Breast epithelium (tissue), 4 donors: ENCODE data around the gene LENG1. TPM values are rescaled to one million over a fixed set of nuclear protein-coding genes. Genes with fewer than 3 reads are reported as not detected.
"Not testable (repeated sequence)": the region's sequence is repeated elsewhere in the genome, so short reads cannot be mapped to it uniquely, and the experiment has no call there.

Experiments
- DNase-seq, 2 donors: peaks; one replicate each; pipeline ENCODE4 v3.0.0-alpha.2; 2019; ENCODE audit warnings: low spot score in 2 of 2
- H3K27ac ChIP-seq, 2 donors: fragments of 200-600 bp; sonication (generic) in 1 of 2; one replicate each; pipeline ENCODE4 v1.5.1; 2016 to 2019; ENCODE audit warnings: mild to moderate bottlenecking in 1 of 2
- H3K27me3 ChIP-seq, 2 donors: fragments of 200-600 bp; sonication (generic) in 1 of 2; one replicate each; pipeline versions ENCODE4 v1.5.1 to v1.6.0; 2017 to 2019; ENCODE audit warnings: control low read depth in 1 of 2, mild to moderate bottlenecking in 1 of 2
- H3K36me3 ChIP-seq: fragments of 200-600 bp; one replicate; pipeline ENCODE4 v1.5.1; 2019
- H3K4me1 ChIP-seq, 2 donors: fragments of 200-600 bp; sonication (generic); one replicate each; pipeline ENCODE4 v1.5.1; 2016 to 2019; ENCODE audit warnings: control low read depth in 1 of 2
- H3K4me3 ChIP-seq, 3 donors: fragments of 200-600 bp; sonication (generic); 1 replicate in 2 of 3; 2 replicates in 1 of 3; pipeline ENCODE4 v1.5.1; 2016 to 2019; ENCODE audit warnings: mild to moderate bottlenecking in 3 of 3, moderate library complexity in 2 of 3
- H3K9me3 ChIP-seq, 2 donors: fragments of 200-600 bp; sonication (generic) in 1 of 2; one replicate each; pipeline ENCODE4 v1.5.1; 2016 to 2019; ENCODE audit warnings: control low read depth in 1 of 2
- POLR2A ChIP-seq: fragments of 450-650 bp; IDR thresholded peaks from one replicate; pipeline ENCODE4 v1.6.1; 2016; ENCODE audit warnings: antibody characterized with exemption, mild to moderate bottlenecking, moderate library complexity
- POLR2AphosphoS5 ChIP-seq, 3 donors: sonication (generic); formaldehyde crosslinking; IDR thresholded peaks; one replicate each; pipeline ENCODE4 v1.6.1; 2017; ENCODE audit warnings: antibody characterized with exemption in 3 of 3
- intact Hi-C: fragments of 100-400 bp; cut with DNase I; formaldehyde crosslinking; loops from one replicate; pipeline ENCODE4 v1.15.1; 2023; ENCODE audit warnings: low total_unique reads
- total RNA-seq, 3 donors: library from RNA; depleted of rRNA; stranded (reverse); fragments of >200 nt; gene quantifications; one replicate each; pipeline ENCODE4 v1.1.0, GENCODE V29; 2016
- TF ChIP-seq, protein P1 (sequence below), 3 donors: fragments of 450-650 bp; IDR thresholded peaks; one replicate each; pipeline ENCODE4 v1.5.1; 2016 to 2017; ENCODE audit warnings: antibody characterized with exemption in 3 of 3, mild to moderate bottlenecking in 3 of 3, moderate library complexity in 3 of 3

LENG1 gene
- total RNA-seq, 3 donors from 2014 or later, result 6.4 to 8.5 (median 8.0) TPM

DNA sequence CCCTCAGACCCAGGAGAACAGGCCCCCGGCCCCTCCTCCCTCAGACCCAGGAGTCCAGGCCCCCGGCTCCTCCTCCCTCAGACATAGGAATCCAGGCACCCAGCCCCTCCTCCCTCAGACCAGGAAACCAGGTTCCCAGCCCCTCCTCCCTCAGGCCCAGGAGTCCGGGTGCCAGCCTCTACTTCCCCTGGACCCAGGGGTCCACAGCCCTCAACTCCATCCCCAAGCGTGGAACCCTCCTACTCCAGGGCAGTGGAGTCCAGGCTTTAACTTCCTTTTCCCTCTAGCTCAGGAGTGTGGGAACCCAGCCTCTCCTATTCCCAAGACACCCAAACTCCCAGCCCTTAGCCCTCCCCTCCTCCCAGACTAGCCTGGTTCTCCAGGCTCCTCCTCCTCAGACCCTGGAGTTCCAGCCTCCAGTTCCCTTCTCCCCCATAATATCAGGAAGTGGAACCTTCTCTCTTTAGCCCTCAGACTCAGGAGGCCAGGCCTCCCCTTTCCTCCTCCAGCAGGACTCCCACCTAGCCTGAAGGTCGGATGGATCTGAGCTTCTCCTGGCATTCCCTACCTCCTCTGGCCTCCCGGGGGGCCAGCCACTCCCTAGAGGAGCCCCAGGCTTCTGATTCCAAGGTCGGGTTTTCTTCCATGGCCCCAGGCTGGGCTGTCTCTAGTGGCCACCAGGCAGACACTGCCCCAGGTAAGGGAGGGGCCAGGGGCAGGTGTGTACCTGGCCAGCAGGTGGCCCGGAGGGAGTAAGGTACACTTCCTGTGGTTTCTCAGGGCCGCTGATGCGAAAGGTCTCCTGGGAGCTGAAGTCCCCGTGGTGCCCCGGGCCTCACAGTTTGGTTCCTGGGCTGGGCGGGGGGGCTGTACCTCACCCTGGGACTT is 13.2 kb upstream of the LENG1 start, which contains the start of gene TMC4:
TSS of gene TMC4 (minus strand) at position 690 of the 888 bp plus-strand sequence. CDS start at position 647, 43 bp downstream.
- no peaks in the 10 kb centered on the region for H3K4me1 ChIP-seq
- H3K9me3 ChIP-seq, result no peaks in the 10 kb centered on the region
- no peaks in the 10 kb centered on the region for H3K36me3 ChIP-seq
- H3K27me3 ChIP-seq, result no peaks in the 10 kb centered on the region
- DNase-seq, result peak in 1 of 2 donors; percentile 62
- TF ChIP-seq POLR2AphosphoS5 (IDR thresholded peaks at IDR 0.05), result no peak
- peak; percentile 31 for TF ChIP-seq POLR2A
- TF ChIP-seq, protein P1, sequence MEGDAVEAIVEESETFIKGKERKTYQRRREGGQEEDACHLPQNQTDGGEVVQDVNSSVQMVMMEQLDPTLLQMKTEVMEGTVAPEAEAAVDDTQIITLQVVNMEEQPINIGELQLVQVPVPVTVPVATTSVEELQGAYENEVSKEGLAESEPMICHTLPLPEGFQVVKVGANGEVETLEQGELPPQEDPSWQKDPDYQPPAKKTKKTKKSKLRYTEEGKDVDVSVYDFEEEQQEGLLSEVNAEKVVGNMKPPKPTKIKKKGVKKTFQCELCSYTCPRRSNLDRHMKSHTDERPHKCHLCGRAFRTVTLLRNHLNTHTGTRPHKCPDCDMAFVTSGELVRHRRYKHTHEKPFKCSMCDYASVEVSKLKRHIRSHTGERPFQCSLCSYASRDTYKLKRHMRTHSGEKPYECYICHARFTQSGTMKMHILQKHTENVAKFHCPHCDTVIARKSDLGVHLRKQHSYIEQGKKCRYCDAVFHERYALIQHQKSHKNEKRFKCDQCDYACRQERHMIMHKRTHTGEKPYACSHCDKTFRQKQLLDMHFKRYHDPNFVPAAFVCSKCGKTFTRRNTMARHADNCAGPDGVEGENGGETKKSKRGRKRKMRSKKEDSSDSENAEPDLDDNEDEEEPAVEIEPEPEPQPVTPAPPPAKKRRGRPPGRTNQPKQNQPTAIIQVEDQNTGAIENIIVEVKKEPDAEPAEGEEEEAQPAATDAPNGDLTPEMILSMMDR (IDR thresholded peaks at IDR 0.05), result peak; percentile 22 to 66 (median 40)
- intact Hi-C loops, result loop anchor here (10.0 kb wide), 1 partner anchor 62 kb away; no protein-coding TSS in a partner anchor
- peak within 1 kb of the TSS in 2 of 3 donors; percentile 54 to 60 for H3K4me3 ChIP-seq
- H3K27ac ChIP-seq, result peak within 1 kb of the TSS; percentile 79 to 87

DNA sequence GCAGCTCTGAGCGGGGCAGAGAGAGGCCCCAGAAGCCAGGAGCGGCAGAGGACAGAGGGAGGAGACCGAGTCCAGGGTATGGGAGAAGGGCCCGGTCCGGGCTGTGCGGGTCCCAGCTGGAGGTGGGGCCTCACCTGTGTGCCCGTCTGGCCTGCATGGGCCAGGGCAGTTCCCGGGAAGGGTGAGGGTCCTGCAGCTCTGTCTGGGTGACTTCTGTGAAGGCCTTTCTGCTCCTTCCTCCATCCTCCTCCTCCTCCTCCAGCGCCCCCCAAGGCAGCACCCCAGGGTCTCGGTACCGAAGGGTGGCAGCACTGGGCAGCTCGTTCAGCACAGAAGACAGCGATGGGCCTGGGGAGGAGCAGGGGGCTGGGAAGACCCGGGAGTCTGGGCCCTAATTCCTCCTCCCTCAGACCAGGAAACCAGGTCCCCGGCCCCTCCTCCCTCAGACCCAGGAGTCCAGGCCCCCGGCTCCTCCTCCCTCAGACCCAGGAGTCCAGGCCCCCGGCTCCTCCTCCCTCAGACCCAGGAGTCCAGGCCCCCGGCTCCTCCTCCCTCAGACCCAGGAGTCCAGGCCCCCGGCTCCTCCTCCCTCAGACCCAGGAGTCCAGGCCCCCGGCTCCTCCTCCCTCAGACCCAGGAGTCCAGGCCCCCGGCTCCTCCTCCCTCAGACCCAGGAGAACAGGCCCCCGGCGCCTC is 12.4 kb upstream of the LENG1 start:
- not testable (repeated sequence) for H3K4me1 ChIP-seq, DNase-seq, H3K36me3 ChIP-seq, H3K9me3 ChIP-seq, H3K27me3 ChIP-seq
- Histone ChIP-seq H3K27ac (peak overlapping the region; percentile 79 to 87), H3K4me3 (peak overlapping the region in 2 of 3 donors; percentile 54 to 60)
- intact Hi-C loops, result loop anchor here (10.0 kb wide), 1 partner anchor 63 kb away; no protein-coding TSS in a partner anchor

DNA sequence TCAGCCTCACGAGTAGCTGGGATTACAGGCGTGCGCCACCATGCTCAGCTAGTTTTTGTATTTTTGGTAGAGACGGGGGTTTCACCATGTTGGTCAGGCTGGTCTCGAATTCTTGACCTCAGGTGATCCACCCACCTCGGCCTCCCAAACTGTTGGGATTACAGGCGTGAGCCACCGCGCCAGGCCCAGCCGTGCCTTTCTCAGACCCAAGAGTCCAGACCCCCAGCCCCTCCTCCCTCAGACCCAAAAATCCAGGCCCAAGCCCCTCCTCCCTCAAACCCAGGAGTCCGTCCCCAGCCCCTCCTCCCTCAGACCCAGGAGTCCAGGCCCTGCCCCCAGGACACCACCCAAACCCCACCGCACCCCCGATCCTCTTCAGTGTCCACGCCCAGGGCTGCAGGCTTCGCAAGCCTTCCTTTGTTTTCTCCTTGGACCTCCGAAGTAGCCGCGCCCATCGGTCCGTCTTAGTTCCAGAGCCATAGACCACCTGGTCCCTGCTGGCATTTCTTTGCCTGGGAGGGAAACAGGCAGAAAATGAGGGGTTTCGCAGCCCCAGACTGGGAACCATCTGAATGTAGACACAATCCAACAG is 9.7 kb upstream of the LENG1 start:
- Histone ChIP-seq H3K4me3 (no peak overlapping the region), H3K4me1 (no peaks in the 10 kb centered on the region), H3K27me3 (no peaks in the 10 kb centered on the region), H3K36me3 (no peaks in the 10 kb centered on the region), H3K9me3 (no peaks in the 10 kb centered on the region), H3K27ac (no peak overlapping the region)
- no peak for DNase-seq
- intact Hi-C loops, result loop anchor here (1.0 kb wide), 1 partner anchor 9 kb away; no protein-coding TSS in a partner anchor
- no peak for TF ChIP-seq POLR2AphosphoS5 (IDR thresholded peaks at IDR 0.05)
- TF ChIP-seq POLR2A, result no peak
- TF ChIP-seq, protein P1 (IDR thresholded peaks at IDR 0.05), result no peak

DNA sequence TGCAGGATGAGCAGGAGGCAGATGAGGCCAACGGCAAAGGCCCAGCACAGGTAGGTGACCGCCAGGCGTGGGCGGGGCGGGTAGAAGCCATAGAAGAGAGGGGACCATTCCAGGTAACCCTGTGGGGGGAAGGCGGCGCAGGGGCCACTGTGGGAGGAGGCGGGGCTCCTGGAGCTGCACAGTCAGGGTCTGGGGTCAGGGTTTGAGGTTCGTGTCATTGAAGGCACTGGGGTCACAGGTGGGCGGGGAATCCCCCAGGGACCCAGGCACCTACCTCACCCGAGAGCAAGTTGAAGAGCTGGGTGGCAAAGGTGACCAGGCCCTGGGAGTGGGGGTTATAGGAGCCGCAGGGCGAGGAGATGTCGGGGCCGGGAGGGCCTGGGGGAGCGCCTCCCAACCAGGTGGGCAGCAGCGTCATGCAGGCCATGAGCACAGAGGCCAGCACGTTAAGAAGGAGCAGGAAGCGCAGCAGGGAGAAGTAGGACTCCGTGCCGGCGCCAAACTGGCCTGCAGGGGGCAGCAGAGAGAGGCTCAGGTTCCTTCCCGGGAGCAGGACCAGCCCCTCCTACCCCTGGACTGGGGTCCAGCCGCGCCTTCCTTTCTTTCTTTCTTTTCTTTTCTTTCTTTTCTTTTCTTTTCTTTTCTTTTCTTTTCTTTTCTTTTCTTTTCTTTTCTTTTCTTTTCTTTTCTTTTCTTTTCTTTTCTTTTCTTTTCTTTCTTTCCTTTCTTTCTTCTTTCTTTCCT is 8.8 kb upstream of the LENG1 start:
- H3K27me3 ChIP-seq, result no peaks in the 10 kb centered on the region
- intact Hi-C loops, result no loop called here
- no peak for TF ChIP-seq POLR2AphosphoS5 (IDR thresholded peaks at IDR 0.05)
- TF ChIP-seq, protein P1 (IDR thresholded peaks at IDR 0.05), result peak; percentile 57 to 71 (median 66)
- no peak for TF ChIP-seq POLR2A
- no peaks in the 10 kb centered on the region for H3K36me3 ChIP-seq
- DNase-seq, result peak; percentile 78 to 93
- no peaks in the 10 kb centered on the region for H3K9me3 ChIP-seq
- H3K27ac ChIP-seq, result no peak overlapping the region
- no peaks in the 10 kb centered on the region for H3K4me1 ChIP-seq
- no peak overlapping the region for H3K4me3 ChIP-seq

DNA sequence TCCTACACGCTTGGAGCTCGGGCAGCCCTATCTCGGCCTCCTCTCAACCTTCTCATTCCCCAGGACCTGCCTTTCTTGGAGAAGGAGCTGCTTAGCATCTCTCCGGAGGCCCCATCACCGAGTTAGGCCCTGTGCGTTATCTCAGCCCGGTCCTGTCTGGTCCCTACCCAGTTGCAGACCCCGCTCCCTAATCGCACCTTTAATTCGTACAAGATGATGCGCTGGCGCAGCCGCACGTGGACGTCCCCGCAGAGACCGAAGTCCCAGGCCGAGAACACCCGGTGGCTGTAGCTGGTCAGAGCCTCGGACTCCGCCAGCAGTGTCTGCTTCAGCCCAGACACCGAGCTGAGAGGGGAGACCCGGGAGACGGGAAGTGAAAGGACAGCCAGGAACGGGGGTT is 5.7 kb upstream of the LENG1 start:
- no peak overlapping the region for H3K27ac ChIP-seq
- intact Hi-C loops, result no loop called here

More for the DNA sequence above, 5.7 kb upstream of the LENG1 start:
- H3K9me3 ChIP-seq, result no peaks in the 10 kb centered on the region
- H3K4me3 ChIP-seq, result no peak overlapping the region
- H3K27me3 ChIP-seq, result no peaks in the 10 kb centered on the region
- no peaks in the 10 kb centered on the region for H3K36me3 ChIP-seq
- peaks cover 0 to 7% of the 10 kb centered on the region in 2 donors for H3K4me1 ChIP-seq
- TF ChIP-seq POLR2A (no peak), POLR2AphosphoS5 (IDR thresholded peaks at IDR 0.05) (no peak)
- TF ChIP-seq, protein P1 (IDR thresholded peaks at IDR 0.05), result no peak
- DNase-seq, result no peak
